Activated CD8-positive, alpha-beta memory T cell treated with anti-CD3 and anti-CD28 coated beads for 36 hours (primary cell): ENCODE results near the gene SEMA5A. TPM values are rescaled to one million over a fixed set of nuclear protein-coding genes. Genes with fewer than 3 reads are reported as not detected.
"Not testable (repeated sequence)": the region's sequence is repeated elsewhere in the genome, so short reads cannot be mapped to it uniquely, and the experiment has no call there.

Source experiments
- CTCF ChIA-PET: fragments of 350-600 bp; sonication (Branson Sonifier 250); formaldehyde crosslinking; loops from one replicate; lab custom pipeline; 2021; ENCODE audit warnings: antibody characterized with exemption; lab: Charles Lee
- POLR2A ChIA-PET: fragments of 350-600 bp; sonication (Branson Sonifier 250); formaldehyde crosslinking; loops from one replicate; lab custom pipeline; 2021; ENCODE audit warnings: antibody characterized with exemption; lab: Charles Lee
- total RNA-seq, 2 experiments: library from RNA; stranded (reverse); gene quantifications; one replicate each; pipeline ENCODE4 v1.2.3, GENCODE V29; 2021

The SEMA5A gene
- total RNA-seq, 2 experiments from 2014 or later: not detected

GRCh38 chr5:9386945-9387344 is 158.9 kb downstream of the SEMA5A start:
- CTCF ChIA-PET: no interaction called here
- POLR2A ChIA-PET: no interaction called here

GRCh38 chr5:9382522-9382921 is 163.4 kb downstream of the SEMA5A start:
- ChIA-PET CTCF (no interaction called here), POLR2A (no interaction called here)

- POLR2A ChIA-PET: no interaction called here
Measured at GRCh38 chr5:9381464-9381863, 164.4 kb downstream of the SEMA5A start.

GRCh38 chr5:9380109-9380508 is 165.8 kb downstream of the SEMA5A start:
- ChIA-PET CTCF (no interaction called here), POLR2A (no interaction called here)

More at GRCh38 chr5:9381464-9381863, 164.4 kb downstream of the SEMA5A start:
- CTCF ChIA-PET: no interaction called here

GRCh38 chr5:9376363-9377117 is 169.3 kb downstream of the SEMA5A start:
- CTCF ChIA-PET: no interaction called here
- POLR2A ChIA-PET: no interaction called here

- POLR2A ChIA-PET: no interaction called here
- CTCF ChIA-PET: no interaction called here
Measured at GRCh38 chr5:9375756-9376155, 170.1 kb downstream of the SEMA5A start.

GRCh38 chr5:9374025-9374424 is 171.8 kb downstream of the SEMA5A start:
- POLR2A ChIA-PET: no interaction called here
- CTCF ChIA-PET: no interaction called here

GRCh38 chr5:9373571-9373970 is 172.3 kb downstream of the SEMA5A start:
- CTCF ChIA-PET: no interaction called here

GRCh38 chr5:9370256-9370655 is 175.6 kb downstream of the SEMA5A start:
- ChIA-PET POLR2A (no interaction called here), CTCF (no interaction called here)

More at GRCh38 chr5:9373571-9373970, 172.3 kb downstream of the SEMA5A start:
- POLR2A ChIA-PET: no interaction called here

GRCh38 chr5:9365512-9365911 is 180.4 kb downstream of the SEMA5A start:
- ChIA-PET CTCF (no interaction called here), POLR2A (no interaction called here)

GRCh38 chr5:9363449-9363848 is 182.4 kb downstream of the SEMA5A start:
- ChIA-PET CTCF (no interaction called here), POLR2A (no interaction called here)

- POLR2A ChIA-PET: no interaction called here
- CTCF ChIA-PET: no interaction called here
Measured at GRCh38 chr5:9363026-9363425, 182.8 kb downstream of the SEMA5A start.

GRCh38 chr5:9362600-9362999 is 183.3 kb downstream of the SEMA5A start:
- ChIA-PET POLR2A (no interaction called here), CTCF (no interaction called here)

- ChIA-PET POLR2A (no interaction called here), CTCF (no interaction called here)
Measured at GRCh38 chr5:9361835-9362234, 184.0 kb downstream of the SEMA5A start.

GRCh38 chr5:9358961-9359685 is 186.8 kb downstream of the SEMA5A start:
- POLR2A ChIA-PET: no interaction called here
- CTCF ChIA-PET: no interaction called here

- ChIA-PET CTCF (no interaction called here), POLR2A (no interaction called here)
Measured at GRCh38 chr5:9356351-9356825, 189.5 kb downstream of the SEMA5A start.

GRCh38 chr5:9354336-9355081 is 191.4 kb downstream of the SEMA5A start:
- ChIA-PET POLR2A (no interaction called here), CTCF (no interaction called here)

GRCh38 chr5:9353048-9353447 is 192.8 kb downstream of the SEMA5A start:
- CTCF ChIA-PET, POLR2A ChIA-PET: not testable (repeated sequence)

- POLR2A ChIA-PET: no interaction called here
- CTCF ChIA-PET: no interaction called here
Measured at GRCh38 chr5:9351546-9351945, 194.3 kb downstream of the SEMA5A start.

GRCh38 chr5:9350301-9350797 is 195.5 kb downstream of the SEMA5A start:
- CTCF ChIA-PET: no interaction called here
- POLR2A ChIA-PET: no interaction called here
